C4-2B (cell line): Measurements from ENCODE around the gene PLXNA2.

Experiments used
- ZFX ChIP-seq: fragments of 450-650 bp; IDR thresholded peaks from 2 replicates; pipeline ENCODE4 v1.6.1; 2017
- TF ChIP-seq, protein P1 (sequence below): fragments of 450-650 bp; conservative IDR thresholded peaks from 2 replicates; pipeline ENCODE4 v1.5.1; 2017; ENCODE audit warnings: mild to moderate bottlenecking

GRCh38 chr1:208132287-208132882, 111.8 kb downstream of the PLXNA2 start:
- TF ChIP-seq, protein P1, sequence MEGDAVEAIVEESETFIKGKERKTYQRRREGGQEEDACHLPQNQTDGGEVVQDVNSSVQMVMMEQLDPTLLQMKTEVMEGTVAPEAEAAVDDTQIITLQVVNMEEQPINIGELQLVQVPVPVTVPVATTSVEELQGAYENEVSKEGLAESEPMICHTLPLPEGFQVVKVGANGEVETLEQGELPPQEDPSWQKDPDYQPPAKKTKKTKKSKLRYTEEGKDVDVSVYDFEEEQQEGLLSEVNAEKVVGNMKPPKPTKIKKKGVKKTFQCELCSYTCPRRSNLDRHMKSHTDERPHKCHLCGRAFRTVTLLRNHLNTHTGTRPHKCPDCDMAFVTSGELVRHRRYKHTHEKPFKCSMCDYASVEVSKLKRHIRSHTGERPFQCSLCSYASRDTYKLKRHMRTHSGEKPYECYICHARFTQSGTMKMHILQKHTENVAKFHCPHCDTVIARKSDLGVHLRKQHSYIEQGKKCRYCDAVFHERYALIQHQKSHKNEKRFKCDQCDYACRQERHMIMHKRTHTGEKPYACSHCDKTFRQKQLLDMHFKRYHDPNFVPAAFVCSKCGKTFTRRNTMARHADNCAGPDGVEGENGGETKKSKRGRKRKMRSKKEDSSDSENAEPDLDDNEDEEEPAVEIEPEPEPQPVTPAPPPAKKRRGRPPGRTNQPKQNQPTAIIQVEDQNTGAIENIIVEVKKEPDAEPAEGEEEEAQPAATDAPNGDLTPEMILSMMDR: peak; percentile 98
- TF ChIP-seq ZFX: no peak
